ENCODE data around the gene GCSAM.

GCSAM gene

DNA sequence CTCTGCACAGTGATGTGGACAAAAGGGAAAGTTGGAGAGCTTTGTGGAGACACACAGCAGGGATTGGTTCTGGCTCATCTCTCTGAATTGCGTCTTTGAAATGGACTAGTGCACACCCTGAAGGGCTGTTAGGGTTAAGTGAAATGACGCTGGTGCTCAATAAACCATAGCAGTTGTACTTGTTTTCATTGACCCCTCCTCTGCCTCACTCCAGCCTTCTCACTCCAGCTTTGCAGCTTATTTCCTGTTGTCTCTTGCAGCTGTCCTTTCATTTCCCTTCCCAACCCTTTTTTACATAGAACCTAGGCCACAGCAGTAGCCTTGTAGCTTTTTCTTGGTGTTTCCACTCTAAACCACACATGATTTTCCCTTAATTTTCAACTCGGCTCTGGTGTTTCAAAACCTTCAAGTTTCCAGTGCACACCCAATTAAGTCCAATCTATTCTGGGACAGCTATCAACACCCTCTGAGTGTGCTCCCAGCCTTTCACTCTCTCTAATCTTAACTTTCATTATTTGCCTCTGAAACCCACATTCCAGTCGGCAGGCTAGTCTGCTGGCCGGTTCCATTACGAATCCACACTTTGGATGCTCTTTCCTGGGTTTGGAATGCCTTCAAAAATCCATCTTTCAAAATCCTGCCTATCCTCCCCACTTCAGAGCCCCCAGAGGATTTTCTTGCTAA, 40.4 kb downstream of the GCSAM start:
- DNase-seq (ENCODE audit: low read depth): no peak
- TF ChIP-seq CTCF (IDR thresholded peaks at IDR 0.05; ENCODE audit: insufficient read depth, low read depth, low read length, missing control alignments): no peak
- no peak overlapping the region for H3K4me3 ChIP-seq (ENCODE audit: low read length)

GRCh38 chr3:112090887-112091586, 42.0 kb downstream of the GCSAM start:
- H3K4me3 ChIP-seq (ENCODE audit: low read length): no peak overlapping the region
- DNase-seq (ENCODE audit: low read depth): no peak
- no peak for TF ChIP-seq CTCF (IDR thresholded peaks at IDR 0.05; ENCODE audit: insufficient read depth, low read depth, low read length, missing control alignments)

DNA sequence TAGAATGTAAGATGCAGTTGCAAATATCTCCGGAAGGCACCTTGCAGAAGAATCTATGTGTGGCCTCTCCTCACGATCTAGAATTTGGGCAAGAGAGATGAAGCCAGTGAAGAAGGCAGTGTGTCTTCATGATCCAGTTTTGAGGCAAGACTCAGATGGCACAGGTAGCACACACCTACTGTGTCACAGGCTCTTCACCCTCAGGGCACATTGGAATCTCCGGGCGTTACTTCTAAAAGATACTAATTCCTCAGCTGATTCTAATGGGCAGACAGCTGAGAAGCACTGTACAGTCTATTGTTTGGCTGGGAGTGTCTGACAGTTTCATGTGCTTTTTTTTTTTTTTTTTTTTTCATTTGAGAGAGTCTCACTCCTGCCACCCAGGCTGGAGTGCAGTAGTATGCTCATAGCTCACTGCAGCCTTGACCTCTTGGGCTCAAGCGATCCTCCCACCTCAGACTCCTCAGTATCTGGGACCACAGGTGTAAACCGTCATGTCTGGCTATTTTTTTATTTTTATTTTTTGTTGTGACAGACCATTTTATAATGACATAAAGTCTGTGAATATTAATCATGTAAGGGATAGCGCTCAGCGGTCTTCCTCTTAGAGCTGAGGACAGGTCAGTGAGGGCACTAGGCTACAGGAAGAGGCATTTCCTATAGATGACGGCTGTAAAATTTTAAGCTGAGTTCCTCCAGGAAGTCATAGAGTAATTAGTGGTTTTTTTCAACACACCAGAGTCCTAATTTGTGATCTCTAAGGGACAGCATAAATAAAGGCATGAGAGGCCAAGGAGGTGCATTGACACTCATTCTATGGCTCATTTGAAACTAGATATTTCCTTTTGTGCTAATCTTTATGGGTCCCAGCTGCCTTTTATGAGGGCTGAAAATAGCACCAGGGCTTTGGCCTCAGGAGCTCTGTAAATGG, 42.8 kb downstream of the GCSAM start:
- peak; percentile 39 for DNase-seq (ENCODE audit: low read depth)
- no peak overlapping the region for H3K4me3 ChIP-seq (ENCODE audit: low read length)
- TF ChIP-seq CTCF (IDR thresholded peaks at IDR 0.05; ENCODE audit: insufficient read depth, low read depth, low read length, missing control alignments): no peak

GRCh38 chr3:112088944-112089343, 44.1 kb downstream of the GCSAM start:
- no peak for TF ChIP-seq CTCF (IDR thresholded peaks at IDR 0.05; ENCODE audit: insufficient read depth, low read depth, low read length, missing control alignments)
- DNase-seq (ENCODE audit: low read depth): no peak
- no peak overlapping the region for H3K4me3 ChIP-seq (ENCODE audit: low read length)

- no peak for TF ChIP-seq CTCF (IDR thresholded peaks at IDR 0.05; ENCODE audit: insufficient read depth, low read depth, low read length, missing control alignments)
- DNase-seq (ENCODE audit: low read depth): no peak
- H3K4me3 ChIP-seq (ENCODE audit: low read length): peak overlapping the region; percentile 77
These were observed 45.3 kb downstream of the GCSAM start for GRCh38 chr3:112087746-112088145.

DNA sequence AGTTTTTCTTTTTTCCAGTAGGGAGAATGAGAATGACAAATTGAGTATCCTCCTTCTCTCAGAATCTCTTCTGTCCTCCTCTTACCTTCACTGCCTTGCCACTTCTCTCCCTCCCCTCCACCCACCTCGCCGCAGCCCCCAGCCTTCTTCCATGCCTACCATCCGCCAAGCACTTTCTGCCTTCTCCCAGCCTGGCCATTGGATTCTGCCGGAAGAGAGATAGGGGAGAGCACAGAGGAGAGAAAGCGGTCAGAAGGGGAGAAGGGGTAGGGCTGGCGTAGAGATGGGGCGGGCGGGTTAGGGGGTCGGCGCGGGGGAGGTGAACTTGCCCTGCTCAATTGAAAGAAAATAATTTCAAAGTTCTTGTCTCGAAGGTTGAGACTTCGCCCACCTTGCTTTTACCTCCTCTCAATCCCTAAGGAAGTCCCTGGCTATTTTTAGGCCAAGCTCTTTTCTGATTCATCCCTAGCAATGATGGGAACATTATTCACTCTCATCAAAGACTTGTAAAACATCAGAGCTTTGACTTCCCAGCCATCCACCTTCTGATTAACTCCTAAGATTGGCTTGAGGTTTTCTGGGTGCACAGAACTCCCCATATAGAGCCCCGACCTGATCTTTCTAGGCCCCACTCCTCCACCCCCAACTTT, 46.0 kb downstream of the GCSAM start:
- DNase-seq (ENCODE audit: low read depth): peak; percentile 82
- H3K4me3 ChIP-seq (ENCODE audit: low read length): peak overlapping the region; percentile 77
- no peak for TF ChIP-seq CTCF (IDR thresholded peaks at IDR 0.05; ENCODE audit: insufficient read depth, low read depth, low read length, missing control alignments)
